CMK (cell line): ENCODE data around the gene ATP1B4.

Experiments used
- DNase-seq: peaks from one replicate; pipeline ENCODE4 v3.0.0-alpha.2; 2010; ENCODE audit warnings: low read depth

The ATP1B4 gene

GRCh38 chrX:120361764-120362305, at the start of gene ATP1B4:
ATP1B4 (plus strand) TSS chrX:120362089; CDS start chrX:120362169, 80 bp downstream.
- no peak for DNase-seq

- no peak for DNase-seq
Observed at GRCh38 chrX:120315776-120316175, 46.1 kb upstream of the ATP1B4 start.

GRCh38 chrX:120316587-120317283, 45.2 kb upstream of the ATP1B4 start:
- no peak for DNase-seq

GRCh38 chrX:120318411-120318810, 43.5 kb upstream of the ATP1B4 start:
- DNase-seq, result no peak

GRCh38 chrX:120321520-120322281, 40.2 kb upstream of the ATP1B4 start:
- no peak for DNase-seq

- no peak for DNase-seq
Observed at GRCh38 chrX:120331116-120331515, 30.8 kb upstream of the ATP1B4 start.

GRCh38 chrX:120332394-120332793, 29.5 kb upstream of the ATP1B4 start:
- no peak for DNase-seq

GRCh38 chrX:120334151-120334550, 27.7 kb upstream of the ATP1B4 start:
- no peak for DNase-seq

GRCh38 chrX:120334603-120335002, 27.3 kb upstream of the ATP1B4 start:
- peak; percentile 84 for DNase-seq

- no peak for DNase-seq
Observed at GRCh38 chrX:120335289-120335688, 26.6 kb upstream of the ATP1B4 start.

- DNase-seq, result no peak
Observed at GRCh38 chrX:120336899-120337298, 25.0 kb upstream of the ATP1B4 start.

- peak; percentile 11 for DNase-seq
Observed at GRCh38 chrX:120344566-120344965, 17.3 kb upstream of the ATP1B4 start.

GRCh38 chrX:120350450-120351138, 11.3 kb upstream of the ATP1B4 start:
- DNase-seq, result no peak

GRCh38 chrX:120356084-120356483, 5.8 kb upstream of the ATP1B4 start:
- no peak for DNase-seq

- DNase-seq, result no peak
Observed at GRCh38 chrX:120357186-120357585, 4.7 kb upstream of the ATP1B4 start.

GRCh38 chrX:120358737-120359456, 3.0 kb upstream of the ATP1B4 start:
- no peak for DNase-seq

- no peak for DNase-seq
Observed at GRCh38 chrX:120365320-120365719, 3.4 kb downstream of the ATP1B4 start.

GRCh38 chrX:120365968-120366367, 4.1 kb downstream of the ATP1B4 start:
- no peak for DNase-seq

GRCh38 chrX:120366794-120367193, 4.9 kb downstream of the ATP1B4 start:
- no peak for DNase-seq

- no peak for DNase-seq
Observed at GRCh38 chrX:120367402-120368109, 5.7 kb downstream of the ATP1B4 start.

GRCh38 chrX:120372667-120373370, 10.9 kb downstream of the ATP1B4 start:
- DNase-seq, result no peak
